Caco-2 (cell line): ENCODE results near the gene NFIA. TPM values are rescaled to one million over a fixed set of nuclear protein-coding genes. Genes with fewer than 3 reads are reported as not detected.

Experiments
- BruUV-seq: library from RNA; stranded (reverse); fragments of 400-500 nt; replicated peaks from 2 replicates; lab custom pipeline; 2021; lab: Mats Ljungman, UMichigan
- CTCF ChIA-PET: fragments of 300-600 bp; sonication (Branson Sonifier 250); formaldehyde crosslinking; loops from one replicate; lab custom pipeline; 2022; ENCODE audit warnings: antibody characterized with exemption; lab: Charles Lee
- POLR2A ChIA-PET: fragments of 300-600 bp; sonication (Branson Sonifier 250); formaldehyde crosslinking; loops from one replicate; lab custom pipeline; 2022; ENCODE audit warnings: antibody characterized with exemption; lab: Charles Lee
- DNase-seq, 2 experiments: peaks; one replicate each; pipeline versions ENCODE4 v3.0.0 to v3.0.0-alpha.2; 2020 to 2022
- H3K27me3 ChIP-seq: replicated peaks from 2 replicates; pipeline ENCODE4 v1.6.0; 2011; ENCODE audit warnings: low read length; ENCODE audit not compliant: control insufficient read depth, insufficient read depth
- H3K36me3 ChIP-seq: 2 replicates; pipeline ENCODE4 v1.5.1; 2011; ENCODE audit warnings: low read length; ENCODE audit not compliant: control insufficient read depth, insufficient read depth
- H3K4me1 ChIP-seq: fragments of 250-450 bp; sonication (Bioruptor Pico); 2 replicates; pipeline ENCODE4 v1.5.1; 2020; ENCODE audit warnings: mild to moderate bottlenecking
- H3K4me3 ChIP-seq: 2 replicates; pipeline ENCODE4 v1.5.1; 2011; ENCODE audit warnings: low read depth, mild to moderate bottlenecking, control low read depth, low read length
- H3K9me3 ChIP-seq: fragments of 250-450 bp; sonication (Bioruptor Pico); 2 replicates; pipeline ENCODE4 v1.5.1; 2020; ENCODE audit warnings: mild to moderate bottlenecking, moderate library complexity
- H3K27ac Mint-ChIP-seq: one replicate; pipeline ENCODE4 v1.8.0; 2022; ENCODE audit warnings: mixed read lengths; ENCODE audit not compliant: unreplicated experiment
- H3K27me3 Mint-ChIP-seq: one replicate; pipeline ENCODE4 v1.8.0; 2022; ENCODE audit warnings: mixed read lengths; ENCODE audit not compliant: insufficient read depth, unreplicated experiment
- H3K36me3 Mint-ChIP-seq: one replicate; pipeline ENCODE4 v1.8.0; 2022; ENCODE audit warnings: mild to moderate bottlenecking, mixed read lengths; ENCODE audit not compliant: insufficient read depth, unreplicated experiment
- H3K4me1 Mint-ChIP-seq: one replicate; pipeline ENCODE4 v1.8.0; 2022; ENCODE audit warnings: low read depth, mixed read lengths; ENCODE audit not compliant: unreplicated experiment
- H3K4me3 Mint-ChIP-seq: one replicate; pipeline ENCODE4 v1.8.0; 2022; ENCODE audit warnings: mild to moderate bottlenecking, moderate library complexity, mixed read lengths; ENCODE audit not compliant: unreplicated experiment
- H3K9me3 Mint-ChIP-seq: one replicate; pipeline ENCODE4 v1.8.0; 2022; ENCODE audit warnings: mixed read lengths; ENCODE audit not compliant: unreplicated experiment
- CTCF ChIP-seq, 2 experiments: fragments of 200-600 bp in 1 of 2; IDR thresholded peaks; 1 replicate in 1 of 2; 2 replicates in 1 of 2; pipeline versions ENCODE4 v1.5.1 to v1.8.0; 2011 to 2022; ENCODE audit warnings: antibody characterized with exemption in 1 of 2, control low read depth in 1 of 2, inconsistent platforms in 1 of 2, low read depth in 1 of 2, low read length in 1 of 2, mild to moderate bottlenecking in 1 of 2, moderate library complexity in 1 of 2; ENCODE audit not compliant: insufficient read depth in 1 of 2, severe bottlenecking in 1 of 2, unreplicated experiment in 1 of 2
- intact Hi-C: fragments of 100-400 bp; cut with micrococcal nuclease; formaldehyde crosslinking; loops from one replicate; pipeline ENCODE4 v1.10.0; 2022; ENCODE audit not compliant: unreplicated experiment
- total RNA-seq: library from RNA; stranded (reverse); gene quantifications from 2 replicates; pipeline ENCODE4 v1.2.3, GENCODE V29; 2022

NFIA gene
- total RNA-seq, 1 experiment from 2014 or later, result 1.4 TPM

DNA sequence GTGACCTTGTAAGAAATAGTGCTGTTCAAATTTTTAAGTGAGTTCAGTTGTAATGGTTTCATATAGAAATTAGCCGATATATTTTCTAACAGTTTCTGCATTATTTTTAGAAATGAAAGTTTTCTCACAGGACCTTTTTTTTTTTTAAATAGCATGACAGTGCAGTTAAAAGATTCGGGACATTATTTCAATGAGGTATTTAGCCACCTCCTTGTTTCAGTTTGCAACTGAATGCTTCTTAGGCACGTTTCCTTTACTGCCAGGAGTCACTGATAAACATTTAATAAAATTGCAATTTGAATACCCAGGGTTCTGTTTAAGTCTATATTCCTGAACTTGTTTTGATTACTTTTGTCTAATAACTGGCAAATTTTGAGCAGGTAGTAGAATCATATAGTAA lies 337.9 kb downstream of the NFIA start:
- BruUV-seq, result no TSS peak
- no peaks in the 10 kb centered on the region for H3K36me3 ChIP-seq
- POLR2A ChIA-PET, result no interaction called here
- no peaks in the 10 kb centered on the region for H3K4me1 ChIP-seq
- Mint-ChIP-seq H3K27ac (no peak overlapping the region), H3K27me3 (no peaks in the 10 kb centered on the region), H3K4me3 (no peak overlapping the region), H3K9me3 (no peaks in the 10 kb centered on the region), H3K4me1 (no peaks in the 10 kb centered on the region), H3K36me3 (no peaks in the 10 kb centered on the region)
- H3K27me3 ChIP-seq, result no peaks in the 10 kb centered on the region
- H3K4me3 ChIP-seq, result no peak overlapping the region
- H3K9me3 ChIP-seq, result no peaks in the 10 kb centered on the region
- CTCF ChIA-PET, result no interaction called here
- no peak for DNase-seq
- no peak for TF ChIP-seq CTCF (IDR thresholded peaks at IDR 0.05; ENCODE audit: insufficient read depth in 1 of 2, low read depth in 1 of 2, low read length in 1 of 2, severe bottlenecking in 1 of 2, unreplicated experiment in 1 of 2)
- intact Hi-C loops, result no loop called here

DNA sequence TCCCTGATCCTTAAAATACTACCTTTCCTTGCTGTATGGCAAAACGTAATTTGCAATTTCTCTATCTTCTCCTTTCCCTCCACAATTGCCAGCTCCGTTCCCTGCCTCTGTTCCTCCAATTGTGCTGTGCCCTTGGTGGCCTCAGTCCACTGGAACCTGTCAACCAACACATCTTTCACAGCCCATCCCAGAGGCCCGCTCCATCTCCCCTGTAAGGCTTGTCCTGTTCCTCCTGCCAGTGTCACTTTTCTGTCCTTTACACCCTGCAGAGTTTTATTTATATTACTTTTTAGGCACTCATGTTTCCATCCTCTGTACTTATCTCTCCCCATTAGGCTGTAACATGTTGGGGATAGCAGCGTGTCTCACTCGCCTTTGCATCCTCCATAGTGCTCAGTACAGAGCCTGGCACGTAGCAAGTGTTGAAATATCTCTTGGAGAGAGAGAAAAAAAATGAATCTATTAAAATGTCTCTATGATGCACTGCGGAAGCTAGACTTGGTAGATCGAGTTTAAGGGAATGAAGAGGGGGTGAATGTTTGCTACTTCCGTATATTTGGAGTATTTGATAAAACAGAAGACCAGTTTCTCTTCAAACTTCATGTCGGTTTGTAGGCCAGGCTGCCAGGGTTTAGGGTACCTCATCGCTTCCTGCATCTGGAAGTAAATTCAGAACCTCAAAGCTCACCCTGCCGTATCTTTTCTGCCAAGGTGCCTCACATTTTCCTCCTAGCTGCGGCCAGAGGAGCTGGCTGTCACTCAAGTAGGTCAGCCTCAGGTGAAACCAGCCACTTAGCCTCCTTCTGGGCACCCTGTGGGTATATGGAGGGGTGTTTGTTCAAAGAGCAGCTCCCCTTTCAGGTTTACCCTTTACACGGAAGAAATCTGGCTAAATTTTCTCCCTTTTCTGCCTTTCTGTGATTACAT lies 338.8 kb downstream of the NFIA start:
- intact Hi-C loops, result no loop called here
- TF ChIP-seq CTCF (IDR thresholded peaks at IDR 0.05; ENCODE audit: insufficient read depth in 1 of 2, low read depth in 1 of 2, low read length in 1 of 2, severe bottlenecking in 1 of 2, unreplicated experiment in 1 of 2), result no peak
- Mint-ChIP-seq H3K9me3 (no peaks in the 10 kb centered on the region), H3K4me3 (no peak overlapping the region), H3K27me3 (no peaks in the 10 kb centered on the region), H3K4me1 (no peaks in the 10 kb centered on the region), H3K27ac (no peak overlapping the region), H3K36me3 (no peaks in the 10 kb centered on the region)
- H3K36me3 ChIP-seq, result no peaks in the 10 kb centered on the region
- ChIA-PET CTCF (no interaction called here), POLR2A (no interaction called here)
- no peaks in the 10 kb centered on the region for H3K9me3 ChIP-seq
- no peak for DNase-seq
- H3K27me3 ChIP-seq, result no peaks in the 10 kb centered on the region
- no peak overlapping the region for H3K4me3 ChIP-seq
- no TSS peak for BruUV-seq
- H3K4me1 ChIP-seq, result no peaks in the 10 kb centered on the region

DNA sequence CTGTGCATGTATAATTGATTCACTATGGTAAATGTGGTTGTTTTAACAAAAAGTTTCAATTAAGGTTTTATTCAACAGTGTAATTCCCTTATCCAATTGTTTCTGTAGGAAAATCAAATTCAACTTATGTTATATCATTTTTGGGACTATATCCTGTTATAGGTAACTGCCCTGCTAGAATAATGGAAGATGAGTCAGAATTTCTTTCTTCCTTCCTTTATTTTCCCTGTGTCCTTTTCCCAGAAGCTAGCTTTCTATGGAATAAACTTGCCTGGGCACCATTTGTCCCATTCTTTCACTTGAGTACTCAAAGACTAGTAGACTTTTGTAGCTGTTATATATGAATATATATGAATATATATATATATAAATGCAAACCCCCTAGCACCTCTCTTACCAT lies 341.3 kb downstream of the NFIA start:
- Histone ChIP-seq H3K27me3 (no peaks in the 10 kb centered on the region), H3K4me1 (no peaks in the 10 kb centered on the region), H3K4me3 (no peak overlapping the region), H3K36me3 (no peaks in the 10 kb centered on the region), H3K9me3 (no peaks in the 10 kb centered on the region)
- no peak overlapping the region for H3K27ac Mint-ChIP-seq
- ChIA-PET CTCF (no interaction called here), POLR2A (no interaction called here)
- H3K27me3 Mint-ChIP-seq, result no peaks in the 10 kb centered on the region
- no peak overlapping the region for H3K4me3 Mint-ChIP-seq
- no peak for TF ChIP-seq CTCF (IDR thresholded peaks at IDR 0.05; ENCODE audit: insufficient read depth in 1 of 2, low read depth in 1 of 2, low read length in 1 of 2, severe bottlenecking in 1 of 2, unreplicated experiment in 1 of 2)
- H3K9me3 Mint-ChIP-seq, result no peaks in the 10 kb centered on the region
- H3K36me3 Mint-ChIP-seq, result no peaks in the 10 kb centered on the region
- intact Hi-C loops, result no loop called here
- no peak for DNase-seq
- no peaks in the 10 kb centered on the region for H3K4me1 Mint-ChIP-seq
- no TSS peak for BruUV-seq
